ENCODE data around the gene DIPK1A. TPM values are rescaled to one million over a fixed set of nuclear protein-coding genes. Genes with fewer than 3 reads are reported as not detected.

Gene DIPK1A
- total RNA-seq, 1 experiment from 2014 or later: 10.5 TPM

DNA sequence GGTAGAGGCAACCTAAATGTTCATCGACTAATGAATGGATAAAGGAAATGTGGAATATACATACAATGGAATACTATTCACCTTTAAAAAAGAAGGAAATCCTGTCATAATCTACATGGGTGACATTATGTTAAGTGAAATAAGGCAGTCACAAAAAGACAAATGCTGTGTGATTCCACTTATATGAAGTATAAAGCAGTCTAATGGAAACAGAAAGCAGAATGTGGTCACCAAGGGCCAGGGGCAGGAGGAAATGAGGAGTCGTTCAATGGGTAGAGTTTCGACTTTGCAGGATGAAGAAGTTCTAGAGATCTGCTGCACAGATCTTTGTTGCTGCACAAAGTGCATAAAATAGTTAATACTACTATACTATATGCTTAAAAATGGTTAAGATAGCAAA lies 7.8 kb downstream of the DIPK1A start:
- peaks cover 15% of the 10 kb centered on the region for H3F3A ChIP-seq (ENCODE audit: insufficient read depth, low read depth)
- H3K4me1 ChIP-seq (replicated peaks; ENCODE audit: insufficient read depth): peaks cover 26% of the 10 kb centered on the region
- no peak overlapping the region for H3K4me3 ChIP-seq
- ChIA-PET POLR2A (ENCODE audit: unreplicated experiment) (no interaction called here), CTCF (interaction anchor here (0.6 kb wide), 1 partner anchor 14 kb away, joined by 5 read pairs; no protein-coding TSS in a partner anchor)
- TF ChIP-seq EZH2 (IDR thresholded peaks at IDR 0.05; ENCODE audit: low read depth) (no peak), CTCF (conservative IDR thresholded peaks at IDR 0.05) (no peak)
- no TSS peak for BruUV-seq (replicated peaks)
- no peaks in the 10 kb centered on the region for H3K36me3 ChIP-seq (ENCODE audit: low read depth)
- H3K79me2 ChIP-seq (ENCODE audit: low read depth): peaks cover 53% of the 10 kb centered on the region
- no peak overlapping the region for H2AFZ ChIP-seq
- DNase-seq: no peak
- no peaks in the 10 kb centered on the region for H4K20me1 ChIP-seq (ENCODE audit: insufficient read depth)
- no peaks in the 10 kb centered on the region for H3K9me3 ChIP-seq (ENCODE audit: insufficient read depth, low read depth)
- no peak overlapping the region for H3K4me2 ChIP-seq
- no peaks in the 10 kb centered on the region for H3K9me2 ChIP-seq (ENCODE audit: insufficient read depth)
- intact Hi-C loops (cut with micrococcal nuclease; ENCODE audit: unreplicated experiment): no loop called here
- no peak overlapping the region for H3K27ac ChIP-seq
- no peaks in the 10 kb centered on the region for H3K27me3 ChIP-seq (ENCODE audit: insufficient read depth, low read depth)

GRCh38 chr1:92952714-92953113 lies 8.5 kb downstream of the DIPK1A start:
- Histone ChIP-seq H3F3A (ENCODE audit: insufficient read depth, low read depth) (peaks cover 15% of the 10 kb centered on the region), H3K79me2 (ENCODE audit: low read depth) (peaks cover 51% of the 10 kb centered on the region), H3K9me2 (ENCODE audit: insufficient read depth) (no peaks in the 10 kb centered on the region), H3K9me3 (ENCODE audit: insufficient read depth, low read depth) (no peaks in the 10 kb centered on the region), H3K4me2 (no peak overlapping the region), H3K27ac (0 out of 2 replicates have a peak overlapping the region, but pooled peaks have one; percentile 86), H3K36me3 (ENCODE audit: low read depth) (no peaks in the 10 kb centered on the region), H3K4me3 (no peak overlapping the region), H2AFZ (no peak overlapping the region), H3K27me3 (ENCODE audit: insufficient read depth, low read depth) (no peaks in the 10 kb centered on the region), H4K20me1 (ENCODE audit: insufficient read depth) (no peaks in the 10 kb centered on the region), H3K4me1 (replicated peaks; ENCODE audit: insufficient read depth) (peaks cover 26% of the 10 kb centered on the region)
- TF ChIP-seq CTCF (conservative IDR thresholded peaks at IDR 0.05) (no peak), EZH2 (IDR thresholded peaks at IDR 0.05; ENCODE audit: low read depth) (no peak)
- DNase-seq: no peak
- POLR2A ChIA-PET (ENCODE audit: unreplicated experiment): interaction anchor here (0.6 kb wide), 2 partner anchors 118 to 672 kb away, joined by 4 to 5 read pairs; no protein-coding TSS in a partner anchor
- BruUV-seq (replicated peaks): no TSS peak
- CTCF ChIA-PET: no interaction called here
- intact Hi-C loops (cut with micrococcal nuclease; ENCODE audit: unreplicated experiment): no loop called here

GRCh38 chr1:92951141-92951582 lies 10.1 kb downstream of the DIPK1A start:
- peak overlapping the region; percentile 65 for H2AFZ ChIP-seq
- intact Hi-C loops (cut with micrococcal nuclease; ENCODE audit: unreplicated experiment): no loop called here

More at GRCh38 chr1:92951141-92951582, 10.1 kb downstream of the DIPK1A start:
- TSS peak; percentile 24 for BruUV-seq (replicated peaks)
- Histone ChIP-seq H3F3A (ENCODE audit: insufficient read depth, low read depth) (peaks cover 15% of the 10 kb centered on the region), H3K9me2 (ENCODE audit: insufficient read depth) (no peaks in the 10 kb centered on the region), H4K20me1 (ENCODE audit: insufficient read depth) (no peaks in the 10 kb centered on the region), H3K4me3 (peak overlapping the region; percentile 22; the same call in 1 of the 2 replicates), H3K27ac (peak overlapping the region; percentile 86), H3K27me3 (ENCODE audit: insufficient read depth, low read depth) (no peaks in the 10 kb centered on the region), H3K36me3 (ENCODE audit: low read depth) (no peaks in the 10 kb centered on the region), H3K4me2 (peak overlapping the region; percentile 49), H3K4me1 (replicated peaks; ENCODE audit: insufficient read depth) (peaks cover 26% of the 10 kb centered on the region), H3K79me2 (ENCODE audit: low read depth) (peaks cover 50% of the 10 kb centered on the region), H3K9me3 (ENCODE audit: insufficient read depth, low read depth) (no peaks in the 10 kb centered on the region)
- peak; percentile 22 to 79 for DNase-seq
- ChIA-PET CTCF (interaction anchor here (0.9 kb wide), 1 partner anchor 9 kb away, joined by 4 read pairs; no protein-coding TSS in a partner anchor), POLR2A (ENCODE audit: unreplicated experiment) (interaction anchor here (0.6 to 0.7 kb wide), 5 partner anchors 17 to 161 kb away, joined by 4 to 12 read pairs (median 5); partner anchors contain the start of gene RPL5)
- TF ChIP-seq CTCF (conservative IDR thresholded peaks at IDR 0.05) (no peak), EZH2 (IDR thresholded peaks at IDR 0.05; ENCODE audit: low read depth) (no peak)

Measured in PC-9 (cell line).